22Rv1 (cell line): ENCODE results near the gene TTLL6.

Experiments
- H3K27ac ChIP-seq: fragments of 450-650 bp; 2 replicates; pipeline ENCODE4 v1.5.1; 2017
- ZFX ChIP-seq: fragments of 450-650 bp; IDR thresholded peaks from 2 replicates; pipeline ENCODE4 v1.6.1; 2017; ENCODE audit warnings: antibody characterized with exemption, borderline replicate concordance
- TF ChIP-seq, protein P1 (sequence below): fragments of 450-650 bp; IDR thresholded peaks from 2 replicates; pipeline ENCODE4 v1.5.1; 2017; ENCODE audit warnings: mild to moderate bottlenecking

Gene TTLL6

GRCh38 chr17:48715496-48716399 is 101.3 kb downstream of the TTLL6 start:
- TF ChIP-seq, protein P1, sequence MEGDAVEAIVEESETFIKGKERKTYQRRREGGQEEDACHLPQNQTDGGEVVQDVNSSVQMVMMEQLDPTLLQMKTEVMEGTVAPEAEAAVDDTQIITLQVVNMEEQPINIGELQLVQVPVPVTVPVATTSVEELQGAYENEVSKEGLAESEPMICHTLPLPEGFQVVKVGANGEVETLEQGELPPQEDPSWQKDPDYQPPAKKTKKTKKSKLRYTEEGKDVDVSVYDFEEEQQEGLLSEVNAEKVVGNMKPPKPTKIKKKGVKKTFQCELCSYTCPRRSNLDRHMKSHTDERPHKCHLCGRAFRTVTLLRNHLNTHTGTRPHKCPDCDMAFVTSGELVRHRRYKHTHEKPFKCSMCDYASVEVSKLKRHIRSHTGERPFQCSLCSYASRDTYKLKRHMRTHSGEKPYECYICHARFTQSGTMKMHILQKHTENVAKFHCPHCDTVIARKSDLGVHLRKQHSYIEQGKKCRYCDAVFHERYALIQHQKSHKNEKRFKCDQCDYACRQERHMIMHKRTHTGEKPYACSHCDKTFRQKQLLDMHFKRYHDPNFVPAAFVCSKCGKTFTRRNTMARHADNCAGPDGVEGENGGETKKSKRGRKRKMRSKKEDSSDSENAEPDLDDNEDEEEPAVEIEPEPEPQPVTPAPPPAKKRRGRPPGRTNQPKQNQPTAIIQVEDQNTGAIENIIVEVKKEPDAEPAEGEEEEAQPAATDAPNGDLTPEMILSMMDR, result no peak
- TF ChIP-seq ZFX, result no peak
- peak overlapping the region; percentile 100 for H3K27ac ChIP-seq
